ENCODE results near the gene BAD. TPM values are rescaled to one million over a fixed set of nuclear protein-coding genes. Genes with fewer than 3 reads are reported as not detected.

The BAD gene
- total RNA-seq, 1 experiment from 2014 or later = 50.5 TPM

GRCh38 chr11:64260147-64260708 lies 24.2 kb downstream of the BAD start:
- CTCF ChIA-PET = interaction anchor here (1.5 kb wide), 1 partner anchor 8 kb away, joined by 6 read pairs; no protein-coding TSS in a partner anchor
- H3K27me3 Mint-ChIP-seq (ENCODE audit: insufficient read depth, unreplicated experiment) = no peaks in the 10 kb centered on the region
- intact Hi-C loops (cut with micrococcal nuclease; ENCODE audit: unreplicated experiment) = no loop called here
- no peaks in the 10 kb centered on the region for H3K27me3 ChIP-seq (replicated peaks; ENCODE audit: control insufficient read depth, insufficient read depth, low read length)
- H3K9me3 Mint-ChIP-seq (ENCODE audit: unreplicated experiment) = no peaks in the 10 kb centered on the region
- no peak for DNase-seq
- H3K4me1 ChIP-seq = no peaks in the 10 kb centered on the region
- BruUV-seq (replicated peaks) = no TSS peak
- POLR2A ChIA-PET = no interaction called here
- H3K27ac Mint-ChIP-seq (ENCODE audit: unreplicated experiment) = no peak overlapping the region
- H3K4me1 Mint-ChIP-seq (ENCODE audit: low read depth, unreplicated experiment) = peaks cover 8% of the 10 kb centered on the region
- H3K36me3 ChIP-seq (ENCODE audit: control insufficient read depth, insufficient read depth, low read length) = peaks cover 3% of the 10 kb centered on the region
- no peaks in the 10 kb centered on the region for H3K9me3 ChIP-seq
- H3K4me3 Mint-ChIP-seq (ENCODE audit: unreplicated experiment) = no peak overlapping the region
- no peak for TF ChIP-seq CTCF (IDR thresholded peaks at IDR 0.05; ENCODE audit: insufficient read depth in 1 of 2, low read depth in 1 of 2, low read length in 1 of 2, severe bottlenecking in 1 of 2, unreplicated experiment in 1 of 2)
- no peak overlapping the region for H3K4me3 ChIP-seq (ENCODE audit: low read depth, low read length)
- H3K36me3 Mint-ChIP-seq (ENCODE audit: insufficient read depth, unreplicated experiment) = peaks cover 57% of the 10 kb centered on the region

- intact Hi-C loops (cut with micrococcal nuclease; ENCODE audit: unreplicated experiment) = no loop called here
- POLR2A ChIA-PET = no interaction called here
These were observed 24.9 kb downstream of the BAD start for GRCh38 chr11:64259533-64260067.

GRCh38 chr11:64258946-64259532 lies 25.4 kb downstream of the BAD start:
- ChIA-PET POLR2A (no interaction called here), CTCF (no interaction called here)
- no peaks in the 10 kb centered on the region for H3K9me3 Mint-ChIP-seq (ENCODE audit: unreplicated experiment)
- peaks cover 49% of the 10 kb centered on the region for H3K36me3 Mint-ChIP-seq (ENCODE audit: insufficient read depth, unreplicated experiment)
- no peaks in the 10 kb centered on the region for H3K9me3 ChIP-seq
- H3K27me3 ChIP-seq (replicated peaks; ENCODE audit: control insufficient read depth, insufficient read depth, low read length) = no peaks in the 10 kb centered on the region
- no peak for DNase-seq
- no peaks in the 10 kb centered on the region for H3K4me1 ChIP-seq
- peaks cover 8% of the 10 kb centered on the region for H3K4me1 Mint-ChIP-seq (ENCODE audit: low read depth, unreplicated experiment)
- no peak overlapping the region for H3K4me3 Mint-ChIP-seq (ENCODE audit: unreplicated experiment)
- BruUV-seq (replicated peaks) = no TSS peak
- H3K36me3 ChIP-seq (ENCODE audit: control insufficient read depth, insufficient read depth, low read length) = peaks cover 4% of the 10 kb centered on the region
- no peak overlapping the region for H3K4me3 ChIP-seq (ENCODE audit: low read depth, low read length)
- H3K27ac Mint-ChIP-seq (ENCODE audit: unreplicated experiment) = no peak overlapping the region
- intact Hi-C loops (cut with micrococcal nuclease; ENCODE audit: unreplicated experiment) = no loop called here
- no peaks in the 10 kb centered on the region for H3K27me3 Mint-ChIP-seq (ENCODE audit: insufficient read depth, unreplicated experiment)
- TF ChIP-seq CTCF (IDR thresholded peaks at IDR 0.05; ENCODE audit: insufficient read depth in 1 of 2, low read depth in 1 of 2, low read length in 1 of 2, severe bottlenecking in 1 of 2, unreplicated experiment in 1 of 2) = no peak

More at GRCh38 chr11:64259533-64260067, 24.9 kb downstream of the BAD start:
- BruUV-seq (replicated peaks) = no TSS peak
- no peak for TF ChIP-seq CTCF (IDR thresholded peaks at IDR 0.05; ENCODE audit: insufficient read depth in 1 of 2, low read depth in 1 of 2, low read length in 1 of 2, severe bottlenecking in 1 of 2, unreplicated experiment in 1 of 2)
- Mint-ChIP-seq H3K36me3 (ENCODE audit: insufficient read depth, unreplicated experiment) (peaks cover 55% of the 10 kb centered on the region), H3K4me1 (ENCODE audit: low read depth, unreplicated experiment) (peaks cover 8% of the 10 kb centered on the region), H3K27me3 (ENCODE audit: insufficient read depth, unreplicated experiment) (no peaks in the 10 kb centered on the region), H3K27ac (ENCODE audit: unreplicated experiment) (no peak overlapping the region), H3K9me3 (ENCODE audit: unreplicated experiment) (no peaks in the 10 kb centered on the region), H3K4me3 (ENCODE audit: unreplicated experiment) (no peak overlapping the region)
- Histone ChIP-seq H3K9me3 (no peaks in the 10 kb centered on the region), H3K36me3 (ENCODE audit: control insufficient read depth, insufficient read depth, low read length) (peaks cover 5% of the 10 kb centered on the region), H3K4me3 (ENCODE audit: low read depth, low read length) (no peak overlapping the region), H3K4me1 (no peaks in the 10 kb centered on the region), H3K27me3 (replicated peaks; ENCODE audit: control insufficient read depth, insufficient read depth, low read length) (no peaks in the 10 kb centered on the region)
- CTCF ChIA-PET = no interaction called here
- no peak for DNase-seq

All from Caco-2 (cell line).